SK-N-SH (cell line): ENCODE data around the gene CMC1. TPM values are rescaled to one million over a fixed set of nuclear protein-coding genes. Genes with fewer than 3 reads are reported as not detected.

Experiments
- CTCF ChIA-PET: fragments of 300-600, 350-600 bp; formaldehyde crosslinking; extraction: SDS; loops from one replicate; lab custom pipeline; 2021; lab: Yijun Ruan, JAX
- POLR2A ChIA-PET: fragments of 350-600 bp; sonication (Branson Sonifier 250); formaldehyde crosslinking; extraction: SDS; loops from one replicate; lab custom pipeline; 2020; ENCODE audit warnings: antibody characterized with exemption, inconsistent platforms; lab: Yijun Ruan, JAX
- DNase-seq: peaks from one replicate; pipeline ENCODE4 v3.0.0; 2012
- H2AFZ ChIP-seq: fragments of 200-600 bp; sonication (generic); 2 replicates; pipeline ENCODE4 v1.8.1; 2016; ENCODE audit warnings: antibody characterized with exemption, mild to moderate bottlenecking, low read depth
- H3F3A ChIP-seq: fragments of 200-600 bp; sonication (generic); replicated peaks from 2 replicates; pipeline ENCODE3; 2016; ENCODE audit warnings: antibody characterized with exemption, mild to moderate bottlenecking; ENCODE audit not compliant: insufficient read depth
- H3K27ac ChIP-seq, 2 experiments: fragments of 200-500 bp in 1 of 2; fragments of 200-600 bp in 1 of 2; sonication (Bioruptor generic) in 1 of 2; sonication (generic), shearing (Covaris generic) in 1 of 2; 2 replicates each; pipeline versions ENCODE4 v1.5.1 to v1.6.1; 2014 to 2016; ENCODE audit warnings: low read depth in 2 of 2, inconsistent platforms in 1 of 2, low read length in 1 of 2, mild to moderate bottlenecking in 1 of 2, mixed read lengths in 1 of 2
- H3K27me3 ChIP-seq: fragments of 200-600 bp; sonication (generic), shearing (Covaris generic); 2 replicates; pipeline ENCODE4 v1.6.1; 2016; ENCODE audit warnings: mixed run types; ENCODE audit not compliant: insufficient read depth
- H3K36me3 ChIP-seq, 2 experiments: fragments of 200-500 bp in 1 of 2; fragments of 200-600 bp in 1 of 2; sonication (Bioruptor generic) in 1 of 2; sonication (generic) in 1 of 2; replicated peaks in 1 of 2; 2 replicates each; pipeline versions ENCODE3 to v1.5.1; 2014 to 2016; ENCODE audit warnings: low read length in 1 of 2, mild to moderate bottlenecking in 1 of 2; ENCODE audit not compliant: insufficient read depth in 2 of 2, control insufficient read depth in 1 of 2
- H3K4me1 ChIP-seq, 2 experiments: fragments of 200-500 bp in 1 of 2; fragments of 200-600 bp in 1 of 2; sonication (Bioruptor generic) in 1 of 2; sonication (generic), shearing (Covaris generic) in 1 of 2; 2 replicates each; pipeline versions ENCODE4 v1.5.1 to v1.6.1; 2014 to 2016; ENCODE audit warnings: low read depth in 1 of 2, low read length in 1 of 2, mixed run types in 1 of 2; ENCODE audit not compliant: insufficient read depth in 2 of 2, control insufficient read depth in 1 of 2
- H3K4me2 ChIP-seq: fragments of 200-600 bp; sonication (generic), shearing (Covaris generic); 2 replicates; pipeline ENCODE4 v1.6.1; 2017; ENCODE audit warnings: mixed run types
- H3K4me3 ChIP-seq, 2 experiments: fragments of 200-500 bp in 1 of 2; fragments of 200-600 bp in 1 of 2; sonication (Bioruptor generic) in 1 of 2; sonication (generic), shearing (Covaris generic) in 1 of 2; 2 replicates each; pipeline versions ENCODE4 v1.5.1 to v1.8.1; 2014 to 2016; ENCODE audit warnings: low read depth in 2 of 2, inconsistent platforms in 1 of 2, low read length in 1 of 2, mild to moderate bottlenecking in 1 of 2, mixed read lengths in 1 of 2, moderate library complexity in 1 of 2
- H3K79me2 ChIP-seq: fragments of 200-600 bp; sonication (generic); 2 replicates; pipeline ENCODE4 v1.8.1; 2017; ENCODE audit warnings: mild to moderate bottlenecking; ENCODE audit not compliant: insufficient read depth
- H3K9ac ChIP-seq: fragments of 200-600 bp; sonication (generic); 2 replicates; pipeline ENCODE4 v1.6.1; 2017; ENCODE audit warnings: mixed run types
- H3K9me2 ChIP-seq: fragments of 200-600 bp; sonication (generic); 2 replicates; pipeline ENCODE4 v1.6.1; 2017; ENCODE audit warnings: mixed run types
- H3K9me3 ChIP-seq: fragments of 200-600 bp; sonication (generic); 2 replicates; pipeline ENCODE4 v1.6.1; 2017; ENCODE audit warnings: mixed run types, mild to moderate bottlenecking, moderate library complexity
- H4K20me1 ChIP-seq: fragments of 200-600 bp; sonication (generic); 2 replicates; pipeline ENCODE4 v1.6.1; 2017; ENCODE audit warnings: mild to moderate bottlenecking, mixed run types; ENCODE audit not compliant: insufficient read depth
- CHD2 ChIP-seq: fragments of 150-350 bp; IDR thresholded peaks from 2 replicates; pipeline ENCODE4 v1.6.1; 2018; ENCODE audit warnings: low read length; ENCODE audit not compliant: partially characterized antibody
- EP300 ChIP-seq, 2 experiments: IDR thresholded peaks; 2 replicates each; pipeline versions ENCODE4 v1.4.0 to v1.6.1; 2012; ENCODE audit warnings: borderline replicate concordance in 1 of 2, low read depth in 1 of 2, low read length in 1 of 2
- EZH2phosphoT487 ChIP-seq: fragments of 200-600 bp; sonication (generic); IDR thresholded peaks from 2 replicates; pipeline ENCODE4 v1.6.1; 2017; ENCODE audit warnings: low read depth, mixed run types, mild to moderate bottlenecking, antibody characterized with exemption, moderate library complexity, borderline replicate concordance
- FOXM1 ChIP-seq: IDR thresholded peaks from 2 replicates; pipeline ENCODE4 v1.4.0; 2012; ENCODE audit warnings: low read depth, mild to moderate bottlenecking
- GABPA ChIP-seq: IDR thresholded peaks from 2 replicates; pipeline ENCODE4 v1.4.0; 2012; ENCODE audit warnings: low read depth, mild to moderate bottlenecking
- JUND ChIP-seq: IDR thresholded peaks from 2 replicates; pipeline ENCODE4 v1.4.0; 2012
- MXI1 ChIP-seq: IDR thresholded peaks from 2 replicates; pipeline ENCODE4 v1.6.1; 2012; ENCODE audit warnings: mild to moderate bottlenecking, low read depth, low read length, improper control_type of control experiment
- POLR2AphosphoS5 ChIP-seq: IDR thresholded peaks from 2 replicates; pipeline ENCODE4 v1.6.1; 2012; ENCODE audit warnings: low read depth, low read length
- RAD21 ChIP-seq: IDR thresholded peaks from 2 replicates; pipeline ENCODE4 v1.6.1; 2012; ENCODE audit warnings: mild to moderate bottlenecking, low read length
- RCOR1 ChIP-seq: fragments of 150-350 bp; IDR thresholded peaks from 2 replicates; pipeline ENCODE4 v1.6.1; 2017; ENCODE audit warnings: antibody characterized with exemption, low read length
- RFX5 ChIP-seq: IDR thresholded peaks from 2 replicates; pipeline ENCODE4 v1.6.1; 2012; ENCODE audit warnings: mild to moderate bottlenecking, improper control_type of control experiment, low read length
- RXRA ChIP-seq: IDR thresholded peaks from 2 replicates; pipeline ENCODE4 v1.4.0; 2012; ENCODE audit warnings: low read depth, mild to moderate bottlenecking, borderline replicate concordance
- TAF1 ChIP-seq: IDR thresholded peaks from 2 replicates; pipeline ENCODE4 v1.6.1; 2012; ENCODE audit warnings: low read depth, mild to moderate bottlenecking, low read length, moderate library complexity, borderline replicate concordance
- TCF12 ChIP-seq: IDR thresholded peaks from 2 replicates; pipeline ENCODE4 v1.4.0; 2012
- TEAD4 ChIP-seq: IDR thresholded peaks from 2 replicates; pipeline ENCODE4 v1.4.0; 2012; ENCODE audit warnings: mild to moderate bottlenecking, borderline replicate concordance; ENCODE audit not compliant: insufficient read depth
- WGBS: methylation state at CpG from one replicate; pipeline ENCODE4 v1.1.6; 2017; ENCODE audit warnings: low lambda C conversion rate; 5-methylcytosine and 5-hydroxymethylcytosine counted together
- polyA plus RNA-seq, 3 experiments: library from polyadenylated mRNA; depleted of rRNA; stranded (reverse); fragments of >200 nt; gene quantifications; 2 replicates each; pipeline ENCODE4 v1.2.3, GENCODE V29; 2012
- TF ChIP-seq, protein P1 (sequence below): IDR thresholded peaks from 2 replicates; pipeline ENCODE4 v1.4.0; 2012; ENCODE audit warnings: low read depth, borderline replicate concordance
- TF ChIP-seq, protein P2 (sequence below): fragments of 200-600 bp; sonication (generic); IDR thresholded peaks from 2 replicates; pipeline ENCODE4 v1.6.1; 2017; ENCODE audit warnings: antibody characterized with exemption, mild to moderate bottlenecking, moderate library complexity
- TF ChIP-seq, protein P3 (sequence below): fragments of 150-350 bp; IDR thresholded peaks from 2 replicates; pipeline ENCODE4 v1.6.1; 2016; ENCODE audit warnings: mild to moderate bottlenecking, low read depth, low read length
- TF ChIP-seq, protein P4 (sequence below): IDR thresholded peaks from 2 replicates; pipeline ENCODE4 v1.4.0; 2012; ENCODE audit warnings: low read depth
- TF ChIP-seq, protein P5 (sequence below): fragments of 150-350 bp; IDR thresholded peaks from 2 replicates; pipeline ENCODE4 v1.6.1; 2017; ENCODE audit warnings: antibody characterized with exemption, low read length, low read depth, borderline replicate concordance

The CMC1 gene
- polyA plus RNA-seq, 1 of the 3 experiments (the other 2 are of a cell fraction), result 24.1 TPM

DNA sequence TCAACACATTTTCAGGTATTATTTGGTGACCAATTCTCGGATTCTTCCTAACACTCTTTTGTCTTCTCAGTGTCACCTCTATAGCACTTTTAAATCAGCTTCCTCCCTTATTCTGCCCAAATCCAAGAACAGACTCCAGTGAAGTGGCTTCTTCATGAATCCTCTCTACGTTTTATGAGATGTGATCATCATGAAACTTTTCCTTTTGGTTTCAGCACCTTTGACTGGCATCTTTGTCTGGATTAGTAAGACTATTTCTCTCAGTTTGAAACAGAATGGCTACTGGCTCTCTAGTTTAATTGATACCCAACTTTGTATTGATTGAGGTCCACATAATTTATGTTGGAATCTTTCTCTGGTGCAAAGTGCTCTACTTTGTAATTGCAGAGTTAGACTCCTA lies 45.6 kb downstream of the CMC1 start:
- Histone ChIP-seq H3F3A (no peaks in the 10 kb centered on the region), H3K27me3 (no peaks in the 10 kb centered on the region), H4K20me1 (no peaks in the 10 kb centered on the region), H3K36me3 (peaks cover 8% of the 10 kb centered on the region in 2 experiments), H3K9me2 (no peaks in the 10 kb centered on the region), H3K4me3 (no peak overlapping the region), H3K4me2 (no peak overlapping the region), H3K79me2 (no peaks in the 10 kb centered on the region), H3K9me3 (no peaks in the 10 kb centered on the region), H3K9ac (no peak overlapping the region), H2AFZ (no peak overlapping the region), H3K4me1 (no peaks in the 10 kb centered on the region; a peak in 1 of 4 replicates), H3K27ac (no peak overlapping the region)
- 98% methylated on average over 2 of the region's 2 CpGs for WGBS
- TF ChIP-seq, protein P1, sequence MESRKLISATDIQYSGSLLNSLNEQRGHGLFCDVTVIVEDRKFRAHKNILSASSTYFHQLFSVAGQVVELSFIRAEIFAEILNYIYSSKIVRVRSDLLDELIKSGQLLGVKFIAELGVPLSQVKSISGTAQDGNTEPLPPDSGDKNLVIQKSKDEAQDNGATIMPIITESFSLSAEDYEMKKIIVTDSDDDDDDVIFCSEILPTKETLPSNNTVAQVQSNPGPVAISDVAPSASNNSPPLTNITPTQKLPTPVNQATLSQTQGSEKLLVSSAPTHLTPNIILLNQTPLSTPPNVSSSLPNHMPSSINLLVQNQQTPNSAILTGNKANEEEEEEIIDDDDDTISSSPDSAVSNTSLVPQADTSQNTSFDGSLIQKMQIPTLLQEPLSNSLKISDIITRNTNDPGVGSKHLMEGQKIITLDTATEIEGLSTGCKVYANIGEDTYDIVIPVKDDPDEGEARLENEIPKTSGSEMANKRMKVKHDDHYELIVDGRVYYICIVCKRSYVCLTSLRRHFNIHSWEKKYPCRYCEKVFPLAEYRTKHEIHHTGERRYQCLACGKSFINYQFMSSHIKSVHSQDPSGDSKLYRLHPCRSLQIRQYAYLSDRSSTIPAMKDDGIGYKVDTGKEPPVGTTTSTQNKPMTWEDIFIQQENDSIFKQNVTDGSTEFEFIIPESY, result no peak
- no peak for TF ChIP-seq FOXM1
- no peak for TF ChIP-seq POLR2AphosphoS5
- no peak for TF ChIP-seq TCF12
- no peak for TF ChIP-seq GABPA
- no peak for TF ChIP-seq TAF1
- DNase-seq, result no peak
- ChIA-PET POLR2A (no interaction called here), CTCF (interaction anchor here (0.5 to 4.2 kb wide), 14 partner anchors 9 to 943 kb away, joined by 3 to 30 read pairs (median 4); partner anchors contain the start of genes CMC1 and EOMES)

DNA sequence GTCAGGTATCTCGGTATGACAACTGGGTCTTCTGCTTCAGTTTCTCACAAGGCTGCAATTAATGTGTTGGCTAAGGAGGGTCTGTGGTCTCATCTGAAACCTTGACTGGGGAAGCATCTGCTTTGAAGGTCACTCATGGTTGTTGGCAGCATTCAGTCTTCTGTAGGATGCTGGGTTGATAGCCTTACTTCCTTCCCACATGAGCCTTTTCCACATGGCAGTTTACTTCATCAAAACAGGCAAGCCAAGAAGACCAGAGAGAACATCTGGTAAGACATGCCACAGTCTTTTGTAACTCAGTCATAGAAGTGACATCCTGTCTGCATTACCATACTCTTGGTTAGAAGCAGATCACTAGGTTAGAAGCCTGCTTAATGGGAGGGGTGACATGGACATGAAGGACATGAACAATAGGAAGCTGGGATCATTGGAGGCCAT lies 49.5 kb downstream of the CMC1 start:
- no peak for DNase-seq
- no peaks in the 10 kb centered on the region for H3K9me3 ChIP-seq
- CTCF ChIA-PET, result no interaction called here
- H4K20me1 ChIP-seq, result no peaks in the 10 kb centered on the region
- H3K9me2 ChIP-seq, result no peaks in the 10 kb centered on the region
- H3F3A ChIP-seq, result no peaks in the 10 kb centered on the region
- H2AFZ ChIP-seq, result no peak overlapping the region
- H3K4me3 ChIP-seq, result no peak overlapping the region
- TF ChIP-seq, protein P2, sequence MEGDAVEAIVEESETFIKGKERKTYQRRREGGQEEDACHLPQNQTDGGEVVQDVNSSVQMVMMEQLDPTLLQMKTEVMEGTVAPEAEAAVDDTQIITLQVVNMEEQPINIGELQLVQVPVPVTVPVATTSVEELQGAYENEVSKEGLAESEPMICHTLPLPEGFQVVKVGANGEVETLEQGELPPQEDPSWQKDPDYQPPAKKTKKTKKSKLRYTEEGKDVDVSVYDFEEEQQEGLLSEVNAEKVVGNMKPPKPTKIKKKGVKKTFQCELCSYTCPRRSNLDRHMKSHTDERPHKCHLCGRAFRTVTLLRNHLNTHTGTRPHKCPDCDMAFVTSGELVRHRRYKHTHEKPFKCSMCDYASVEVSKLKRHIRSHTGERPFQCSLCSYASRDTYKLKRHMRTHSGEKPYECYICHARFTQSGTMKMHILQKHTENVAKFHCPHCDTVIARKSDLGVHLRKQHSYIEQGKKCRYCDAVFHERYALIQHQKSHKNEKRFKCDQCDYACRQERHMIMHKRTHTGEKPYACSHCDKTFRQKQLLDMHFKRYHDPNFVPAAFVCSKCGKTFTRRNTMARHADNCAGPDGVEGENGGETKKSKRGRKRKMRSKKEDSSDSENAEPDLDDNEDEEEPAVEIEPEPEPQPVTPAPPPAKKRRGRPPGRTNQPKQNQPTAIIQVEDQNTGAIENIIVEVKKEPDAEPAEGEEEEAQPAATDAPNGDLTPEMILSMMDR, result no peak
- TF ChIP-seq, protein P3, sequence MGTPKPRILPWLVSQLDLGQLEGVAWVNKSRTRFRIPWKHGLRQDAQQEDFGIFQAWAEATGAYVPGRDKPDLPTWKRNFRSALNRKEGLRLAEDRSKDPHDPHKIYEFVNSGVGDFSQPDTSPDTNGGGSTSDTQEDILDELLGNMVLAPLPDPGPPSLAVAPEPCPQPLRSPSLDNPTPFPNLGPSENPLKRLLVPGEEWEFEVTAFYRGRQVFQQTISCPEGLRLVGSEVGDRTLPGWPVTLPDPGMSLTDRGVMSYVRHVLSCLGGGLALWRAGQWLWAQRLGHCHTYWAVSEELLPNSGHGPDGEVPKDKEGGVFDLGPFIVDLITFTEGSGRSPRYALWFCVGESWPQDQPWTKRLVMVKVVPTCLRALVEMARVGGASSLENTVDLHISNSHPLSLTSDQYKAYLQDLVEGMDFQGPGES, result no peak
- TF ChIP-seq CHD2 (no peak), GABPA (no peak), RXRA (no peak), RFX5 (no peak), EP300 (IDR thresholded peaks at IDR 0.05; ENCODE audit: borderline replicate concordance in 1 of 2, low read depth in 1 of 2, low read length in 1 of 2) (no peak), JUND (no peak), MXI1 (no peak), TEAD4 (no peak), TCF12 (no peak), RAD21 (no peak), RCOR1 (no peak), EZH2phosphoT487 (no peak)
- TF ChIP-seq, protein P1, result no peak
- TF ChIP-seq, protein P4, sequence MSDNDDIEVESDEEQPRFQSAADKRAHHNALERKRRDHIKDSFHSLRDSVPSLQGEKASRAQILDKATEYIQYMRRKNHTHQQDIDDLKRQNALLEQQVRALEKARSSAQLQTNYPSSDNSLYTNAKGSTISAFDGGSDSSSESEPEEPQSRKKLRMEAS, result no peak
- TF ChIP-seq, protein P5, sequence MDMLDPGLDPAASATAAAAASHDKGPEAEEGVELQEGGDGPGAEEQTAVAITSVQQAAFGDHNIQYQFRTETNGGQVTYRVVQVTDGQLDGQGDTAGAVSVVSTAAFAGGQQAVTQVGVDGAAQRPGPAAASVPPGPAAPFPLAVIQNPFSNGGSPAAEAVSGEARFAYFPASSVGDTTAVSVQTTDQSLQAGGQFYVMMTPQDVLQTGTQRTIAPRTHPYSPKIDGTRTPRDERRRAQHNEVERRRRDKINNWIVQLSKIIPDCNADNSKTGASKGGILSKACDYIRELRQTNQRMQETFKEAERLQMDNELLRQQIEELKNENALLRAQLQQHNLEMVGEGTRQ, result no peak
- H3K4me2 ChIP-seq, result no peak overlapping the region
- H3K27me3 ChIP-seq, result no peaks in the 10 kb centered on the region
- no peak overlapping the region for H3K27ac ChIP-seq
- no peaks in the 10 kb centered on the region; a peak in 2 of 4 replicates for H3K4me1 ChIP-seq
- peaks cover 4 to 8% of the 10 kb centered on the region in 2 experiments for H3K36me3 ChIP-seq
- no peak overlapping the region for H3K9ac ChIP-seq
- POLR2A ChIA-PET, result no interaction called here
- no peaks in the 10 kb centered on the region for H3K79me2 ChIP-seq
- 87% methylated on average over 1 of the region's 1 CpG for WGBS
